HEK293 (cell line): ENCODE results near the gene PKIB.

Source experiments
- FEZF1 ChIP-seq: fragments of 450-650 bp; formaldehyde crosslinking; IDR thresholded peaks from 2 replicates; pipeline ENCODE4 v1.5.1; 2016; ENCODE audit warnings: missing biosample characterization, missing genetic modification characterization
- HOXA7 ChIP-seq: sonication (generic); formaldehyde crosslinking; IDR thresholded peaks from 2 replicates; pipeline ENCODE4 v1.8.1; 2022; ENCODE audit warnings: missing genetic modification reagents, borderline replicate concordance
- KLF16 ChIP-seq: fragments of 450-650 bp; formaldehyde crosslinking; IDR thresholded peaks from 2 replicates; pipeline ENCODE4 v1.5.1; 2017; ENCODE audit warnings: missing biosample characterization, missing genetic modification characterization
- ZFP37 ChIP-seq: fragments of 450-650 bp; formaldehyde crosslinking; IDR thresholded peaks from 2 replicates; pipeline ENCODE4 v1.5.1; 2016; ENCODE audit warnings: missing biosample characterization, missing genetic modification characterization
- ZNF211 ChIP-seq: fragments of 450-650 bp; formaldehyde crosslinking; IDR thresholded peaks from 2 replicates; pipeline ENCODE4 v1.5.1; 2016; ENCODE audit warnings: low read depth, missing biosample characterization, missing genetic modification characterization
- ZNF23 ChIP-seq: fragments of 450-650 bp; formaldehyde crosslinking; IDR thresholded peaks from 2 replicates; pipeline ENCODE4 v1.5.1; 2016; ENCODE audit warnings: missing biosample characterization, missing genetic modification characterization, borderline replicate concordance
- ZNF416 ChIP-seq: fragments of 450-650 bp; formaldehyde crosslinking; IDR thresholded peaks from 2 replicates; pipeline ENCODE4 v1.5.1; 2016; ENCODE audit warnings: missing biosample characterization, missing genetic modification characterization
- ZNF426 ChIP-seq: fragments of 450-650 bp; formaldehyde crosslinking; IDR thresholded peaks from 2 replicates; pipeline ENCODE4 v1.5.1; 2017; ENCODE audit warnings: missing biosample characterization, missing genetic modification characterization, mild to moderate bottlenecking, inconsistent platforms, moderate library complexity
- TF ChIP-seq, protein P1 (sequence below): fragments of 450-650 bp; formaldehyde crosslinking; IDR thresholded peaks from 2 replicates; pipeline ENCODE4 v1.5.1; 2016; ENCODE audit warnings: missing biosample characterization, missing genetic modification characterization
- TF ChIP-seq, protein P2 (sequence below): fragments of 450-650 bp; formaldehyde crosslinking; IDR thresholded peaks from 2 replicates; pipeline ENCODE4 v1.5.1; 2016; ENCODE audit warnings: missing biosample characterization, missing genetic modification characterization
- TF ChIP-seq, protein P3 (sequence below): fragments of 450-650 bp; formaldehyde crosslinking; IDR thresholded peaks from 2 replicates; pipeline ENCODE4 v1.5.1; 2016; ENCODE audit warnings: missing biosample characterization, missing genetic modification characterization
- TF ChIP-seq, protein P4 (sequence below): fragments of 450-650 bp; formaldehyde crosslinking; IDR thresholded peaks from 2 replicates; pipeline ENCODE4 v1.5.1; 2016; ENCODE audit warnings: missing biosample characterization, missing genetic modification characterization
- TF ChIP-seq, protein P5 (sequence below): fragments of 450-650 bp; formaldehyde crosslinking; IDR thresholded peaks from 2 replicates; pipeline ENCODE4 v1.5.1; 2016; ENCODE audit warnings: missing biosample characterization, missing genetic modification characterization
- TF ChIP-seq, protein P6 (sequence below): fragments of 450-650 bp; formaldehyde crosslinking; IDR thresholded peaks from 2 replicates; pipeline ENCODE4 v1.5.1; 2017; ENCODE audit warnings: missing biosample characterization, missing genetic modification characterization

DNA sequence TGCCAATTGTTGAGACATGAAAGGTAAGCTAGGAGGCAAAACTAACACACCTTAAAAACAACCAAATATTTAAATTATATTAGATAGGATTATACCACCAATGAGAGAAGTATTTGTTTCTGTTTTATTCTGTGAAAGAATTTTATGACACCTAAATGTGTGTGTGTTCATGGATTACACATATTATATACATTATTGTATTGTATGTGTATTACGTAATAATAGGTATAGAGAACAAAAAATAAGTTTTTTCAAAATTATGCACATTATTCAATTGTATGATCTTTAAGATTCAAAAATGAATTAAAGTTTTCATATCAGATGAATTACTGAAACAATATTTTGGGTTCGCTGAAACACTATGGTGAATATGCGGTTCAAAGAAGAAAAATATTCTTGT lies 85.0 kb downstream of the PKIB start:
- TF ChIP-seq, protein P1, sequence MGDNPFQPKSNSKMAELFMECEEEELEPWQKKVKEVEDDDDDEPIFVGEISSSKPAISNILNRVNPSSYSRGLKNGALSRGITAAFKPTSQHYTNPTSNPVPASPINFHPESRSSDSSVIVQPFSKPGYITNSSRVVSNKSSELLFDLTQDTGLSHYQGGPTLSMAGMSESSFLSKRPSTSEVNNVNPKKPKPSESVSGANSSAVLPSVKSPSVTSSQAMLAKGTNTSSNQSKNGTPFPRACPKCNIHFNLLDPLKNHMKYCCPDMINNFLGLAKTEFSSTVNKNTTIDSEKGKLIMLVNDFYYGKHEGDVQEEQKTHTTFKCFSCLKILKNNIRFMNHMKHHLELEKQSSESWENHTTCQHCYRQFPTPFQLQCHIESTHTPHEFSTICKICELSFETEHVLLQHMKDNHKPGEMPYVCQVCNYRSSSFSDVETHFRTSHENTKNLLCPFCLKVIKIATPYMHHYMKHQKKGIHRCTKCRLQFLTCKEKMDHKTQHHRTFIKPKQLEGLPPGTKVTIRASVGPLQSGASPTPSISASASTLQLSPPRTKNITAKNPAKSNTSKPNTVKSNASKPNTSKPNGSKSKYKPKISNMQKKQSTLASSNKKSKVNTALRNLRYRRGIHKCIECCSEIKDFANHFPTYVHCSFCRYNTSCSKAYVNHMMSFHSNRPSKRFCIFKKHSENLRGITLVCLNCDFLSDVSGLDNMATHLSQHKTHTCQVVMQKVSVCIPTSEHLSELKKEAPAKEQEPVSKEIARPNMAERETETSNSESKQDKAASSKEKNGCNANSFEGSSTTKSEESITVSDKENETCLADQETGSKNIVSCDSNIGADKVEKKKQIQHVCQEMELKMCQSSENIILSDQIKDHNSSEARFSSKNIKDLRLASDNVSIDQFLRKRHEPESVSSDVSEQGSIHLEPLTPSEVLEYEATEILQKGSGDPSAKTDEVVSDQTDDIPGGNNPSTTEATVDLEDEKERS (tag by site-specific recombination) = no peak
- TF ChIP-seq, protein P2, sequence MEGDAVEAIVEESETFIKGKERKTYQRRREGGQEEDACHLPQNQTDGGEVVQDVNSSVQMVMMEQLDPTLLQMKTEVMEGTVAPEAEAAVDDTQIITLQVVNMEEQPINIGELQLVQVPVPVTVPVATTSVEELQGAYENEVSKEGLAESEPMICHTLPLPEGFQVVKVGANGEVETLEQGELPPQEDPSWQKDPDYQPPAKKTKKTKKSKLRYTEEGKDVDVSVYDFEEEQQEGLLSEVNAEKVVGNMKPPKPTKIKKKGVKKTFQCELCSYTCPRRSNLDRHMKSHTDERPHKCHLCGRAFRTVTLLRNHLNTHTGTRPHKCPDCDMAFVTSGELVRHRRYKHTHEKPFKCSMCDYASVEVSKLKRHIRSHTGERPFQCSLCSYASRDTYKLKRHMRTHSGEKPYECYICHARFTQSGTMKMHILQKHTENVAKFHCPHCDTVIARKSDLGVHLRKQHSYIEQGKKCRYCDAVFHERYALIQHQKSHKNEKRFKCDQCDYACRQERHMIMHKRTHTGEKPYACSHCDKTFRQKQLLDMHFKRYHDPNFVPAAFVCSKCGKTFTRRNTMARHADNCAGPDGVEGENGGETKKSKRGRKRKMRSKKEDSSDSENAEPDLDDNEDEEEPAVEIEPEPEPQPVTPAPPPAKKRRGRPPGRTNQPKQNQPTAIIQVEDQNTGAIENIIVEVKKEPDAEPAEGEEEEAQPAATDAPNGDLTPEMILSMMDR (tag by site-specific recombination) = no peak
- TF ChIP-seq ZNF426 (tag by site-specific recombination) = no peak
- TF ChIP-seq, protein P3, sequence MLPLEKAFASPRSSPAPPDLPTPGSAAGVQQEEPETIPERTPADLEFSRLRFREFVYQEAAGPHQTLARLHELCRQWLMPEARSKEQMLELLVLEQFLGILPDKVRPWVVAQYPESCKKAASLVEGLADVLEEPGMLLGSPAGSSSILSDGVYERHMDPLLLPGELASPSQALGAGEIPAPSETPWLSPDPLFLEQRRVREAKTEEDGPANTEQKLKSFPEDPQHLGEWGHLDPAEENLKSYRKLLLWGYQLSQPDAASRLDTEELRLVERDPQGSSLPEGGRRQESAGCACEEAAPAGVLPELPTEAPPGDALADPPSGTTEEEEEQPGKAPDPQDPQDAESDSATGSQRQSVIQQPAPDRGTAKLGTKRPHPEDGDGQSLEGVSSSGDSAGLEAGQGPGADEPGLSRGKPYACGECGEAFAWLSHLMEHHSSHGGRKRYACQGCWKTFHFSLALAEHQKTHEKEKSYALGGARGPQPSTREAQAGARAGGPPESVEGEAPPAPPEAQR (tag by site-specific recombination) = no peak
- no peak for TF ChIP-seq ZNF416 (tag by site-specific recombination)
- TF ChIP-seq, protein P4, sequence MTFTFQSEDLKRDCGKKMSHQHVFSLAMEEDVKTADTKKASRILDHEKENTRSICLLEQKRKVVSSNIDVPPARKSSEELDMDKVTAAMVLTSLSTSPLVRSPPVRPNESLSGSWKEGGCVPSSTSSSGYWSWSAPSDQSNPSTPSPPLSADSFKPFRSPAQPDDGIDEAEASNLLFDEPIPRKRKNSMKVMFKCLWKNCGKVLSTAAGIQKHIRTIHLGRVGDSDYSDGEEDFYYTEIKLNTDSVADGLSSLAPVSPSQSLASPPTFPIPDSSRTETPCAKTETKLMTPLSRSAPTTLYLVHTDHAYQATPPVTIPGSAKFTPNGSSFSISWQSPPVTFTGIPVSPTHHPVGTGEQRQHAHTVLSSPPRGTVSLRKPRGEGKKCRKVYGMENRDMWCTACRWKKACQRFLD (tag by site-specific recombination) = no peak
- TF ChIP-seq ZNF23 (tag by site-specific recombination) = no peak
- TF ChIP-seq KLF16 (tag by site-specific recombination) = no peak
- no peak for TF ChIP-seq HOXA7
- no peak for TF ChIP-seq ZFP37 (tag by site-specific recombination)
- TF ChIP-seq, protein P5, sequence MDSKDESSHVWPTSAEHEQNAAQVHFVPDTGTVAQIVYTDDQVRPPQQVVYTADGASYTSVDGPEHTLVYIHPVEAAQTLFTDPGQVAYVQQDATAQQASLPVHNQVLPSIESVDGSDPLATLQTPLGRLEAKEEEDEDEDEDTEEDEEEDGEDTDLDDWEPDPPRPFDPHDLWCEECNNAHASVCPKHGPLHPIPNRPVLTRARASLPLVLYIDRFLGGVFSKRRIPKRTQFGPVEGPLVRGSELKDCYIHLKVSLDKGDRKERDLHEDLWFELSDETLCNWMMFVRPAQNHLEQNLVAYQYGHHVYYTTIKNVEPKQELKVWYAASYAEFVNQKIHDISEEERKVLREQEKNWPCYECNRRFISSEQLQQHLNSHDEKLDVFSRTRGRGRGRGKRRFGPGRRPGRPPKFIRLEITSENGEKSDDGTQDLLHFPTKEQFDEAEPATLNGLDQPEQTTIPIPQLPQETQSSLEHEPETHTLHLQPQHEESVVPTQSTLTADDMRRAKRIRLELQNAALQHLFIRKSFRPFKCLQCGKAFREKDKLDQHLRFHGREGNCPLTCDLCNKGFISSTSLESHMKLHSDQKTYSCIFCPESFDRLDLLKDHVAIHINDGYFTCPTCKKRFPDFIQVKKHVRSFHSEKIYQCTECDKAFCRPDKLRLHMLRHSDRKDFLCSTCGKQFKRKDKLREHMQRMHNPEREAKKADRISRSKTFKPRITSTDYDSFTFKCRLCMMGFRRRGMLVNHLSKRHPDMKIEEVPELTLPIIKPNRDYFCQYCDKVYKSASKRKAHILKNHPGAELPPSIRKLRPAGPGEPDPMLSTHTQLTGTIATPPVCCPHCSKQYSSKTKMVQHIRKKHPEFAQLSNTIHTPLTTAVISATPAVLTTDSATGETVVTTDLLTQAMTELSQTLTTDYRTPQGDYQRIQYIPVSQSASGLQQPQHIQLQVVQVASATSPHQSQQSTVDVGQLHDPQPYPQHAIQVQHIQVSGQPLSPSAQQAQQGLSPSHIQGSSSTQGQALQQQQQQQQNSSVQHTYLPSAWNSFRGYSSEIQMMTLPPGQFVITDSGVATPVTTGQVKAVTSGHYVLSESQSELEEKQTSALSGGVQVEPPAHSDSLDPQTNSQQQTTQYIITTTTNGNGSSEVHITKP (tag by site-specific recombination) = no peak
- TF ChIP-seq, protein P6, sequence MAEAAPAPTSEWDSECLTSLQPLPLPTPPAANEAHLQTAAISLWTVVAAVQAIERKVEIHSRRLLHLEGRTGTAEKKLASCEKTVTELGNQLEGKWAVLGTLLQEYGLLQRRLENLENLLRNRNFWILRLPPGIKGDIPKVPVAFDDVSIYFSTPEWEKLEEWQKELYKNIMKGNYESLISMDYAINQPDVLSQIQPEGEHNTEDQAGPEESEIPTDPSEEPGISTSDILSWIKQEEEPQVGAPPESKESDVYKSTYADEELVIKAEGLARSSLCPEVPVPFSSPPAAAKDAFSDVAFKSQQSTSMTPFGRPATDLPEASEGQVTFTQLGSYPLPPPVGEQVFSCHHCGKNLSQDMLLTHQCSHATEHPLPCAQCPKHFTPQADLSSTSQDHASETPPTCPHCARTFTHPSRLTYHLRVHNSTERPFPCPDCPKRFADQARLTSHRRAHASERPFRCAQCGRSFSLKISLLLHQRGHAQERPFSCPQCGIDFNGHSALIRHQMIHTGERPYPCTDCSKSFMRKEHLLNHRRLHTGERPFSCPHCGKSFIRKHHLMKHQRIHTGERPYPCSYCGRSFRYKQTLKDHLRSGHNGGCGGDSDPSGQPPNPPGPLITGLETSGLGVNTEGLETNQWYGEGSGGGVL (tag by site-specific recombination) = no peak
- no peak for TF ChIP-seq FEZF1 (tag by site-specific recombination)
- no peak for TF ChIP-seq ZNF211
